Measurements from ENCODE around the gene MAPK9.

DNA sequence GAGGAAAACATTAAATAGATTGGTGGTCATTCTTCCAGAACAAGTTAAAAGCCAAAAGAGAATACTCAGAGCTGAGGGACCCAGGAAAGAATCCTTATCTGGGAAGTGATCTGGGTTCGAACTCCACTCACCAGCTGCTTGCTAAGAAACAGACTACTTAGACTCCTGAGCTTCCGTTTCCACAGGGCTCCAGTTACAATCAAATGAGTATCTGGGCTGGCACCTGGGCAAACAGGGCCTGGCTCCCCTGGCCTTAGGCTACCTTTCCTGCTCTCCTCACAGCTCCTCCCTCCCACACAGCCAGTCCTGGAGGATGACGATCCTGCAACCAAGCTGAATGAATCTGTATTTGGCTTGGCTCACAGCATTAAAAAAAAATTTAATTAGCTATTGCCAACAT is 2.5 kb downstream of the MAPK9 start:
- TF ChIP-seq CTCF (IDR thresholded peaks at IDR 0.05) = no peak
- TF ChIP-seq POLR2AphosphoS5 (IDR thresholded peaks at IDR 0.05; ENCODE audit: low read depth, low read length) = no peak
- TF ChIP-seq, protein P1, sequence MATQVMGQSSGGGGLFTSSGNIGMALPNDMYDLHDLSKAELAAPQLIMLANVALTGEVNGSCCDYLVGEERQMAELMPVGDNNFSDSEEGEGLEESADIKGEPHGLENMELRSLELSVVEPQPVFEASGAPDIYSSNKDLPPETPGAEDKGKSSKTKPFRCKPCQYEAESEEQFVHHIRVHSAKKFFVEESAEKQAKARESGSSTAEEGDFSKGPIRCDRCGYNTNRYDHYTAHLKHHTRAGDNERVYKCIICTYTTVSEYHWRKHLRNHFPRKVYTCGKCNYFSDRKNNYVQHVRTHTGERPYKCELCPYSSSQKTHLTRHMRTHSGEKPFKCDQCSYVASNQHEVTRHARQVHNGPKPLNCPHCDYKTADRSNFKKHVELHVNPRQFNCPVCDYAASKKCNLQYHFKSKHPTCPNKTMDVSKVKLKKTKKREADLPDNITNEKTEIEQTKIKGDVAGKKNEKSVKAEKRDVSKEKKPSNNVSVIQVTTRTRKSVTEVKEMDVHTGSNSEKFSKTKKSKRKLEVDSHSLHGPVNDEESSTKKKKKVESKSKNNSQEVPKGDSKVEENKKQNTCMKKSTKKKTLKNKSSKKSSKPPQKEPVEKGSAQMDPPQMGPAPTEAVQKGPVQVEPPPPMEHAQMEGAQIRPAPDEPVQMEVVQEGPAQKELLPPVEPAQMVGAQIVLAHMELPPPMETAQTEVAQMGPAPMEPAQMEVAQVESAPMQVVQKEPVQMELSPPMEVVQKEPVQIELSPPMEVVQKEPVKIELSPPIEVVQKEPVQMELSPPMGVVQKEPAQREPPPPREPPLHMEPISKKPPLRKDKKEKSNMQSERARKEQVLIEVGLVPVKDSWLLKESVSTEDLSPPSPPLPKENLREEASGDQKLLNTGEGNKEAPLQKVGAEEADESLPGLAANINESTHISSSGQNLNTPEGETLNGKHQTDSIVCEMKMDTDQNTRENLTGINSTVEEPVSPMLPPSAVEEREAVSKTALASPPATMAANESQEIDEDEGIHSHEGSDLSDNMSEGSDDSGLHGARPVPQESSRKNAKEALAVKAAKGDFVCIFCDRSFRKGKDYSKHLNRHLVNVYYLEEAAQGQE (IDR thresholded peaks at IDR 0.05; ENCODE audit: insufficient read depth in 1 of 2, low read depth in 2 of 2, low read length in 1 of 2) = no peak

All from Panc1 (cell line).